Natural killer cell treated with Interleukin-12 subunit alpha and Interleukin-12 subunit beta and Interleukin-15 and Interleukin-18, amount 100 ng/mL, for 72 hours (primary cell): ENCODE results near the gene TMEM61. TPM values are rescaled to one million over a fixed set of nuclear protein-coding genes. Genes with fewer than 3 reads are reported as not detected.
A peak's percentile ranks its signal among the peaks of the same experiment; 100 is the strongest.

Experiments used
- ATAC-seq, 2 donors: fragments of 150-1000 bp; cut with Tn5 transposase in 1 of 2; sonication (Bioruptor Pico), chemical (Tn5 transposase) in 1 of 2; 2 replicates each; pipeline ENCODE4 v1.10.0; 2021
- DNase-seq: peaks from one replicate; pipeline ENCODE4 v3.0.0; 2022; ENCODE audit warnings: low spot score
- H3K27ac Mint-ChIP-seq, 2 donors: 1 replicate in 1 of 2; 2 replicates in 1 of 2; pipeline ENCODE4 v1.8.0; 2022; ENCODE audit warnings: mixed read lengths in 2 of 2, mild to moderate bottlenecking in 1 of 2, moderate library complexity in 1 of 2
- H3K27me3 Mint-ChIP-seq, 2 donors: 1 replicate in 1 of 2; 2 replicates in 1 of 2; pipeline ENCODE4 v1.8.0; 2022; ENCODE audit warnings: mixed read lengths in 2 of 2
- H3K36me3 Mint-ChIP-seq: one replicate; pipeline ENCODE4 v1.8.0; 2022; ENCODE audit warnings: mixed read lengths
- H3K4me1 Mint-ChIP-seq, 2 donors: 1 replicate in 1 of 2; 2 replicates in 1 of 2; pipeline ENCODE4 v1.8.0; 2022; ENCODE audit warnings: low read depth in 2 of 2, mixed read lengths in 2 of 2, mild to moderate bottlenecking in 1 of 2
- H3K4me3 Mint-ChIP-seq: one replicate; pipeline ENCODE4 v1.8.0; 2022; ENCODE audit warnings: mixed read lengths
- H3K9me3 Mint-ChIP-seq: 2 replicates; pipeline ENCODE4 v1.8.0; 2022; ENCODE audit warnings: mixed read lengths
- total RNA-seq, 2 donors: library from RNA; stranded (reverse); gene quantifications; one replicate each; pipeline ENCODE4 v1.2.3, GENCODE V29; 2022

The TMEM61 gene
- total RNA-seq, 2 donors from 2014 or later: not detected

GRCh38 chr1:54995013-54995760 is 14.8 kb downstream of the TMEM61 start:
- Mint-ChIP-seq H3K4me1 (peaks cover 17 to 23% of the 10 kb centered on the region in 2 donors), H3K4me3 (peak overlapping the region; percentile 72), H3K27me3 (peaks cover 10 to 20% of the 10 kb centered on the region in 2 donors), H3K27ac (peak overlapping the region; percentile 50 to 70), H3K36me3 (no peaks in the 10 kb centered on the region), H3K9me3 (no peaks in the 10 kb centered on the region)
- DNase-seq (peak; percentile 26), ATAC-seq (no peak)

- H3K27ac Mint-ChIP-seq: peak overlapping the region; percentile 50 to 70
- DNase-seq: peak; percentile 70
- H3K9me3 Mint-ChIP-seq: no peaks in the 10 kb centered on the region
- peaks cover 10 to 20% of the 10 kb centered on the region in 2 donors for H3K27me3 Mint-ChIP-seq
- no peaks in the 10 kb centered on the region for H3K36me3 Mint-ChIP-seq
- ATAC-seq: peak; percentile 78 to 87
- H3K4me3 Mint-ChIP-seq: peak overlapping the region; percentile 72
- peaks cover 17 to 23% of the 10 kb centered on the region in 2 donors for H3K4me1 Mint-ChIP-seq
These were observed 15.4 kb downstream of the TMEM61 start for GRCh38 chr1:54995835-54996234.

GRCh38 chr1:54996359-54996868 is 16.0 kb downstream of the TMEM61 start:
- no peaks in the 10 kb centered on the region for H3K9me3 Mint-ChIP-seq
- ATAC-seq (peak; percentile 80 to 84), DNase-seq (peak; percentile 82)
- H3K4me3 Mint-ChIP-seq: peak overlapping the region; percentile 72
- peaks cover 10 to 20% of the 10 kb centered on the region in 2 donors for H3K27me3 Mint-ChIP-seq
- no peaks in the 10 kb centered on the region for H3K36me3 Mint-ChIP-seq
- peak overlapping the region; percentile 50 to 70 for H3K27ac Mint-ChIP-seq
- peaks cover 17 to 23% of the 10 kb centered on the region in 2 donors for H3K4me1 Mint-ChIP-seq

GRCh38 chr1:54996869-54997710 is 16.7 kb downstream of the TMEM61 start:
- no peaks in the 10 kb centered on the region for H3K36me3 Mint-ChIP-seq
- ATAC-seq (no peak), DNase-seq (no peak)
- peak overlapping the region in 1 of 2 donors; percentile 70 for H3K27ac Mint-ChIP-seq
- peak overlapping the region; percentile 72 for H3K4me3 Mint-ChIP-seq
- peaks cover 10 to 20% of the 10 kb centered on the region in 2 donors for H3K27me3 Mint-ChIP-seq
- H3K4me1 Mint-ChIP-seq: peaks cover 17 to 23% of the 10 kb centered on the region in 2 donors
- no peaks in the 10 kb centered on the region for H3K9me3 Mint-ChIP-seq

- peaks cover 10 to 20% of the 10 kb centered on the region in 2 donors for H3K27me3 Mint-ChIP-seq
- no peaks in the 10 kb centered on the region for H3K9me3 Mint-ChIP-seq
- ATAC-seq (no peak), DNase-seq (no peak)
- peaks cover 17 to 23% of the 10 kb centered on the region in 2 donors for H3K4me1 Mint-ChIP-seq
- no peaks in the 10 kb centered on the region for H3K36me3 Mint-ChIP-seq
- H3K27ac Mint-ChIP-seq: no peak overlapping the region
- no peak overlapping the region for H3K4me3 Mint-ChIP-seq
These were observed 17.2 kb downstream of the TMEM61 start for GRCh38 chr1:54997711-54997986.

GRCh38 chr1:54998100-54998499 is 17.7 kb downstream of the TMEM61 start:
- no peaks in the 10 kb centered on the region for H3K9me3 Mint-ChIP-seq
- H3K36me3 Mint-ChIP-seq: no peaks in the 10 kb centered on the region
- no peak overlapping the region for H3K27ac Mint-ChIP-seq
- H3K4me1 Mint-ChIP-seq: peaks cover 17 to 23% of the 10 kb centered on the region in 2 donors
- peaks cover 10 to 20% of the 10 kb centered on the region in 2 donors for H3K27me3 Mint-ChIP-seq
- DNase-seq: no peak
- H3K4me3 Mint-ChIP-seq: no peak overlapping the region
- ATAC-seq: no peak

GRCh38 chr1:54998677-54999076 is 18.2 kb downstream of the TMEM61 start, which contains the start of gene BSND:
Gene BSND, plus strand, starts transcription at chr1:54998933. Its CDS starts 254 bp downstream, at chr1:54999187.
- DNase-seq: peak; percentile 49
- Mint-ChIP-seq H3K4me1 (peaks cover 17 to 23% of the 10 kb centered on the region in 2 donors), H3K4me3 (no peak within 1 kb of the TSS), H3K9me3 (no peaks in the 10 kb centered on the region), H3K27ac (no peak within 1 kb of the TSS), H3K27me3 (peaks cover 10 to 20% of the 10 kb centered on the region in 2 donors), H3K36me3 (no peaks in the 10 kb centered on the region)
- ATAC-seq: no peak

GRCh38 chr1:55000110-55001085 is 20.0 kb downstream of the TMEM61 start:
- Mint-ChIP-seq H3K9me3 (no peaks in the 10 kb centered on the region), H3K4me1 (peaks cover 12 to 17% of the 10 kb centered on the region in 2 donors), H3K27ac (no peak overlapping the region), H3K4me3 (no peak overlapping the region), H3K27me3 (peaks cover 4 to 14% of the 10 kb centered on the region in 2 donors), H3K36me3 (no peaks in the 10 kb centered on the region)
- no peak for DNase-seq
- ATAC-seq: no peak

- Mint-ChIP-seq H3K9me3 (no peaks in the 10 kb centered on the region), H3K27ac (no peak overlapping the region), H3K4me3 (no peak overlapping the region), H3K4me1 (peaks cover 3 to 8% of the 10 kb centered on the region in 2 donors), H3K36me3 (no peaks in the 10 kb centered on the region), H3K27me3 (peaks cover 0 to 8% of the 10 kb centered on the region in 2 donors)
- ATAC-seq (no peak), DNase-seq (no peak)
These were observed 20.9 kb downstream of the TMEM61 start for GRCh38 chr1:55001311-55001710.

GRCh38 chr1:55002686-55003085 is 22.3 kb downstream of the TMEM61 start:
- H3K27me3 Mint-ChIP-seq: peaks cover 0 to 2% of the 10 kb centered on the region in 2 donors
- no peaks in the 10 kb centered on the region for H3K36me3 Mint-ChIP-seq
- DNase-seq (no peak), ATAC-seq (no peak)
- H3K9me3 Mint-ChIP-seq: no peaks in the 10 kb centered on the region
- H3K4me3 Mint-ChIP-seq: no peak overlapping the region
- no peaks in the 10 kb centered on the region for H3K4me1 Mint-ChIP-seq
- no peak overlapping the region for H3K27ac Mint-ChIP-seq

GRCh38 chr1:55005351-55006140 is 25.1 kb downstream of the TMEM61 start:
- no peaks in the 10 kb centered on the region for H3K4me1 Mint-ChIP-seq
- no peak for DNase-seq
- no peaks in the 10 kb centered on the region for H3K9me3 Mint-ChIP-seq
- no peaks in the 10 kb centered on the region for H3K27me3 Mint-ChIP-seq
- no peak overlapping the region for H3K27ac Mint-ChIP-seq
- H3K4me3 Mint-ChIP-seq: no peak overlapping the region
- ATAC-seq: no peak
- H3K36me3 Mint-ChIP-seq: no peaks in the 10 kb centered on the region

- Mint-ChIP-seq H3K4me3 (no peak overlapping the region), H3K4me1 (no peaks in the 10 kb centered on the region), H3K9me3 (no peaks in the 10 kb centered on the region), H3K27me3 (no peaks in the 10 kb centered on the region), H3K27ac (no peak overlapping the region), H3K36me3 (no peaks in the 10 kb centered on the region)
- ATAC-seq: no peak
- DNase-seq: no peak
These were observed 26.5 kb downstream of the TMEM61 start for GRCh38 chr1:55006931-55007330.
